GM18520 (cell line): ENCODE measurements around the gene AK4.

Source experiments
- ATAC-seq: cut with Tn5 transposase; IDR thresholded peaks from one replicate; pipeline ENCODE4 v1.9.1; 2021; ENCODE audit not compliant: unreplicated experiment

The AK4 gene

DNA sequence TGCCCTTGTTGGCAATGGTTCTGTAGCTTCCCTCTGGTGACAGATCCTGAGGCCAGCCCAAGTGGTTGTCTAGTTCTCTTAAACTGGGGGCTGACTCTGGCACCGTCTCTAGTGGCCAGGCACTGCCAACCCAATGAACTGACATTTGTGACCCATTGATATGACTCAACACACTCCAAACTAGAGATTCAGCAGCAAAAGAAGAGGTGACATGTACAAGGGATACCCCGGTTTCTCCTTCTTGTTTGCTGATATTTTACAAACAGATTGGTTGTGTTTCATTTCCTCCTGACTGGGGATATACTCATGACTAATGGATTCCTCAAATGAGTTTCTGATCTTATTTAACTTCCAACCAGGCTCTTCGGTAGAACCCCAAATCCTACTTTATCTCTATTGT, 95.5 kb downstream of the AK4 start:
- ATAC-seq = no peak

DNA sequence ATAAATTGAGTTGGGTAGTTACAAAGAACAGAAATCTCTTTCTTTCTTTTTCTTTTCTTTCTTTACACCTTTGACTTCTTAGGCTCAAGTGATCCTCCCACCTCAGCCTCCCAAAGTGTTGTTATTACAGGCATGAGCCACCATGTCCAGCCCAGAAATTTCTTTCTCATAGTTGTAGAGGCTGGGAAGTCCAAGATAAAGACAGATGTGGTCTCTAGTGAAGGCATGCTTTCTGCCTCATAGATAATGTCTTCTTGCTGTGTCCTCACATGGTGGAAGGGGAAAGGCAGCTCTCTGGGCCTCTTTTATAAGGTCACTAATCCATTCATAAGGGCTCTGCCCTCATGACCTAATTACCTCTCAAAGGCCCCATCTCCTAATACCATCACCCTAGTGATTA, 97.3 kb downstream of the AK4 start:
- ATAC-seq = no peak

DNA sequence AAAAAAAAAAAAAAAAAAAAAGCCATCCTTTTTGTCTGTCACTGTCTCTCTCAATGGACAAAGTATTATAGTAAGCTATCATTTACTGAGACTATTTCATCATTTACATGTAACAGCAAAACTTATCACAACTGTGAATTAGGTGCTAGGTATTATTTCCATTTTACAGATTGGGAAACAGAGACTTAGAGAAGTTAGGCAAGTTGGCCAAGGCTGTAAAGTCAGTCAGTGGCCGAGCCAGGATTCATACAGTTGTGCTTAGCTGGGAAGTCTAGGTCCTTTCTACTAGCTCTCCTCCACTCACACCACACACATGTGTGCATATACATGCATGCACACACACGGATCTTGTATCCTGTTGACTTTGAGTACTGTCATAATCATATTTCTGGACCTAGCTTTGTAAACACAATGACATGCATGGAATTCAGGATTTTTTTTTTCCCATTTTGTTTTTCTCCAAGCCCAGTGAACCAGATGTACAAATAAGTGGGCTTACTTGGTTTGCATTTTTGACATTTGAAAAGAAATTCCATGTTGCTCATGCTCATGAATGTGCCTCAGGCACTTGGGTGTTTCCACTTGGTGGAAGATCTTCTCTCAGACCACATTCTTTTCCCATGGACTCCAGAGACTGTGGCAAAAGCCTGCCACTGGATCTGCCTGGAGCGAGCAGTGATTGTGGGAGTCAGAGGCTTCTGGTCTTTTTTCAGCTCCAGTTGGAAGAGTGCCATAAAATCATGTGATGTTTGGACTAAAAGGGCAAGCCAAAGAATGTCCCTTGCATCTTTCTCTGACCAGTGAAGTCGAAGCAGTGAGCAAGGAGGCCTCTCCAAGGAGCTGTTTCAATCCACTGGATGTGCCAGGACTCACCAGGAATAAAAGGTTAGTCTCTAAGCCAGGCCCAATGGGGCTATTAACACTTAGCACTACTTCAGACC, 99.7 kb downstream of the AK4 start:
- no peak for ATAC-seq

DNA sequence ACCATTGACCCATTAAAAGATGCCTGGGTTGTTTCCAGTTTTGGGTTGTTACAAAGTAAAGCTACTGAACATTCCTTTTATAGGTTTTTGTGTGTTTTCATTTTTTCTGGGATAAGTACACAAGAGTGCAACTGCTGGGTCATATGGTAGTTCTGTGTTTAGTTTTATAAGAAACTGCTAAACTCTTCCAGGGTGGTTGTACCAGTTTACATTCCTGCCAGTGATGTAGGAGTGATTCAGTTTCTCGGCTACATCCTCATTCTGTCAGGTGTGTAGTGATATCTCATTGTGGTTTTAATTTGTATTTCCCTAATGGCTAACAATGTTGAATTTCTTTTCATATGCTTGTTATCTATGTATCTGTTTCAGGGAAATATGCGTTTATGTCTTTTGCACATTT, 102.8 kb downstream of the AK4 start:
- no peak for ATAC-seq

DNA sequence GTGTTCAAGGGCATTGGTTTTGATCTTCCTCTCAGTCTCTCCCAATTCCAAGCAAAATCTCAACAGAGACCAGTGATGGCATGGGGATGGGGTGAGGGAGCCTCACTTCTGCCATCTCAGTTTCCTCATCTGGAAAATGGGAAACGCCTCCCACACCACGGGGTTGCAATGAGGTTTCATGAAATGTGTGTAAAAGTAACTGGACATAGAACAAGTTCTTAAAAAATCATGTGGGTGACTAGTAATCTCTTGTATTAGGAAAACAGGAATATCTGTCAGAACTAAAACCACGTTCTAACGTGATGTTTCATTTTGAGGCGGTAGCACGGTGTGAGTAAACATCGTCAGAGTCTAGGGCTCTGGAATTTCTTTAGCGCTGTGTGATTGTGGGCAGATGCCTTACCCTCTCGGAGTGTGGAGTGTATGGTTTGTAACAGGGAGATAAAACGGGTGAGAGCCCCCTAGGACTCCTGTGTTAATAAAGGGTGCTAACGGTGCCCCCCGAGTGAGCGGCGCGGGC, 105.9 kb downstream of the AK4 start:
- peak; percentile 21 for ATAC-seq

DNA sequence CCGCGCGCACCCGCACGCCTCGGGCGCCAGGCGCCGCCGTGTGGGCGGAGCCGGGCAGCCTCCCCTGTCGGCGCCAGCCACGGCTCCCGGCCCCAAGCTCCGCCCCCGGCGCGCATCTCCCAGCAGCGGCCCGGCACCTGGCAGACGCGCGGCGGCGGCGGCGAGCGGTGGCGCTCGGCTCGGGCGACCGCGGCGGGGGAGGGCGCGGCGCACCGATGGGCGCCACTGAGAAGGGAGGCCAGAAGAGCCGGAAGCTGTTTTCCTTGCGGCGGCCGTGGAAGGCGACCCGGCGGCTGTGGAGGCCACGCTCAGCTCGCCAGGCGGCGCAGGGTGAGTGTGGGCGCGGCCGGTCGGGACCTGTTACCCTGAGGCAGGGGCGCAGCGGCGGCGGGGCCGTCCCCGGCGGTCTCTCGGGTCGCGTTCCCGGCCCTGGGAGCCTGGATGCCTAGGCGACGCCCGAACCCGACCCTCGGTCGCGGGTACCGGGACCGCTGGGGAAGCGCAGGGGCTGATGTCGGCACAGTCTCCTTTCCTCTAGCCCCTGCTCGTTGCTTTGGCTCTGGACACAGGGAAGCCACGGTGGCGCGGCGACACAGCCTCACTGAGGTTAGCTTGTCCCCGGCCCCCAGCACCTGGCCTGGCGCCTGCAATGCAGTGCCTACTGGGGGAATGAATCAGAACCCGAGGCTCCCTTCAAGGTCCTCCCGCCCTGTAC, 106.5 kb downstream of the AK4 start:
- peak; percentile 89 for ATAC-seq

DNA sequence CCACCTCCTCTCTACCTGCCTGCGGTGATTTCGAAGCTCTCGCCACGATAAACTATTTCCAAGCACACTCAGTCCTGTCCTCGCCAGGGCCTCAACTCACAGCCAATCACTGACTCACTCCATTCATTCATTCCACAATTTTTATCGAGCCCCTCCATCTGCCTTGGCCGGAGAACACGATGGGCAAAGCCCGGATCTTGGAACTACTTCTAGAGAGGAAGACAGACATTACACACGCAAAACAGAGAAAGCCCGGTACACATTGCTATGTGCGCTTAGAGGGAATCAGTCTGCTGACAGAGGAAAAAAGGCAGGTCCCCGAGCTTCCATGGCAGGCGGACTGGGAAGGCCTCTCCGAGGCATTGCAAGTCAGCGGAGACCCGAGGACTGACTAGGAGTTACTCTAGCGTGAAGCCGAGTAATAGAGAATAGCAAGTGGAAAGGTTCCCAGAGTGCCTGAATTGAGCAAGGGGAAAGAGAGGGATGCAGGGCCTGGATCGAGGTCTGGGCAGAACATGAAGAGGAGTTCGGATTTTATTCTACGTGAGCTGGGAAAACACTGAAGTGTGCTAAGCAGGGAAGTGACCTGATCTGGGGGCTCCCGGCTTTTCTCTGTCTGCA, 107.1 kb downstream of the AK4 start:
- no peak for ATAC-seq

DNA sequence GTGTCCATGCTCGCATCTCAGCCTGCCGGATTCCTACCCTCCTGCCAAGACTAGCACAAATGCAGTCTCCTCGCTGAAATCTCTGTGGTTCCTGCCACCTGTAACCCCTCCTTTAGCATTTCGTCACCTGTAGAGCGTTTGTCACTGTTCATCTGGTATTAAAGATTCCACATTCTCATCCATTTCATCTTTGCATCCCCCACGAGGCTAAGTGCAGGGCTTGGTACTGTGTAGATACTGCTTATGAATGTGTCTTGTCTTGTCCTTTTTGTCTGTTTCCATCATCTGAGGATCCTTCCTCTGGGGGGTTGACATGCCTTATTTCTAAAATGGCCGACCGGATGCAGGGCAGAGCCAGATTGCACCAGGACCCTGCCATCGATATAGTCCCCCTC, 107.7 kb downstream of the AK4 start:
- ATAC-seq = no peak

DNA sequence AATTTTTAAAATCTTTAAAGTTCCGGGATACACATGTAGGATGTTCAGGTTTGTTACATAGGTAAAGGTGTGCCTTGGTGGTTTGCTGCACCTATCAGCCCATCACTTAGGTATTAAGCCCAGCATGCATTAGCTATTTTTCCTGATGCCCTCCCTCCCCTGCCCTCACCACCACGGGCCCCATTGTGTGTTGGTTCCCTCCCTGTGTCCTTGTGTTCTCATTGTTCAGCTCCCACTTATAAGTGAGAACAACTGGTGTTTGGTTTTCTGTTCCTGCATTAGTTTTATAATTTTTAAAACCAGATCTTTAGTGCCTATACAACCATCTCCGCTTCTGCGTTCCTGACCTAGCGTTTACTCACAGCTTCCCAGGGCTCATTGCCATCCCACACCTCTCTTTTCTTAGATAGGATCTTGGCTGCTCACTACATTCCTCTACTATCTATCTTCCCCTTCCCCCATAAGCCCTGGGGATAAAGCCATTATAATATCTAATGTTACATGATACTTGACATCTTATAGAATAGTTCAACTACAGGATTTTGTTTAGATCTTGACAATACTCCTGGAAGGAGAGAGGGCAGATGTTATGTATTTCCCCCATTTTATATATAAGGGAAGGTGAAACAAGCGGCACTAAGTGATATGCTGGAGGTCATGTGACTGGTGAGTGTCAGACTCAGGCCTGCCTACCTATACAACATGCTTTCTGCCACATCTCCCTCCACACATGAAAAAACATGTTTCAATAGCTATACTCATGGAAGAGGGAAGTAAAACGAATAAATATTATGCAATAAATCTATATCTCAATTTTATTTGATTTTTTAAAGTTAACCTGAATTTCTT, 109.1 kb downstream of the AK4 start:
- no peak for ATAC-seq

DNA sequence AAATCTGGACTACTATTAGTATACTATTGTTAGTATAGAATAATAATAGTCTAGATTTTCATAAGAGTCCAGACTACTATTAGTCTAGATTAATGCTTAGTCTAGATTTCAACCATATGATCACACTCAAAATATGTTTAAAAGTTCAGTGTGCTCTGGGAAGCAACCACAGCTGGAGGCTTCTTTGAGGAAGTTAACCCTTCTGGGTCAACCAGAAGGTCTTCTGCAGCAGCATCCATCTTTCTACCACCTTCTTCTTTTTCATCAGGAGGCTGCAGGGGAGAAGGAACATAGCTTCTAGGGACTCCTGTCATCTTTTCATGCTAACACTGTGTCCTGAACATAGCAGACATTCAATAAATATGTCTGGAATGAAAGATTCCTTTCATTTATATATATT, 110.1 kb downstream of the AK4 start:
- no peak for ATAC-seq

DNA sequence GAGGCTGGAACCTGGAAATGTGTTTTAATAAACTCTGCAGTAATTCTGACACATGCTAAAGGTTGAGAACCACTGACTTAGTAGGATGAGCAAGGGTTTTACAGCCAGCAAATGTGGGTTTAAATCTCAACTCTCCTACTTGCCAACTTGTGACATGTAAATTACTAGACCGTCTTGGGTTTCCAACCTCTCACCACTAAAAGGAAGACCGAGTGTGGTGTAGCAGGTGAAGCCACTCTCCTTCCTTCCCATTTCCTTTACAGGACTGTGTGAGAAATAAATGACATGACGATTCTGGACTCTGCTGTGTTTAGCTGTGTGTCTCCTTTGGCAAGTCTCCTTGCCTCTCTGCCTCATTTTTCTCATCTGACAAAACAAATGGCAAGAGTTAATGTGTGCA, 111.8 kb downstream of the AK4 start:
- no peak for ATAC-seq

DNA sequence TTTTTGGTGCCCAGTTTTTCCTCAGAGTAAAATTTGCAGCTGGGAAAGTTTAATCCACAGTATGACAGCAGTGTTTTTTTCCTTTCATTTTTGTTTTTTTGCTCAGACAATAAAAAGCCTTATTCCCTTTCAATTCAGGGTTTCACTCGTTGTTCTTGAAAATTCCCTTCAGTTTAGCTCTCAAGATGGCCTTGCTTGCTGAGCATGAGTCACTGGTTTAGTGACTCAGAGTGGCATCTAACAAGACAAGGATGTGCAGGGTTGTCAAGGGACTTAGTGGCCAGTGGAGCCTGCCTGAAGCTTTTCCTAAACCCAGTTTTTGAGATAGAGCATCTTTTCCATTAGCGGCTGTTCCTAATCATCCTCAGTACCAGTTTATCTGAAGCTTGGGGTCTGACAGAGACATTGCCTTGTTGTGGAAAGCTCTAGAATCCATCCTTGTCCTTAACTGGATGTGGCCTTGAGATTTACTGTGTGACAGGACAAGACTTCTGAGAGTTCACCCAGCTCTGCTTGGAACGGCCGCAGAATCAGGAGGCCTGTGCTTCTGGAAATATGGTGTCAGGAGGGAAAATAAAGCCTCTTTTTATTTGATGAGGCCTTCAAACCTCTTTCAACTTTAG, 113.0 kb downstream of the AK4 start:
- ATAC-seq = peak; percentile 39

DNA sequence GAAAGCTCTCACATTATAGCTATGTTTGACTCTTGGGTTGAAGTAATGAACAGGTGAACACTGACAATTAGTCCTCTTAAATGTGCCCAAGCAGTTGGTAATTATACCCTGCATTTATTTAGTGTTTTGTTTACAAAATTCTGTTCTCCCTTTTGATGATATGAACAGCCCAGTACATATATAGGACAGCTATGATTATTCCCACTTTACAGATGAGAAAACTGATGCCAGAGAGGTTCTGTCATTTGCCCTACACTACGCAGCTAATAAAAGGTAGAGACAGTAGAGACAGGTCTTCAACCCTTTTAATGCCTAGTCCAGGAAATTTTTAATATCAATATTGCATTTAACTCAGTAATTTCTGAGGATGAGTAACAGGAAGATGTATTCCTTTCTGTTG, 115.3 kb downstream of the AK4 start:
- ATAC-seq = no peak

DNA sequence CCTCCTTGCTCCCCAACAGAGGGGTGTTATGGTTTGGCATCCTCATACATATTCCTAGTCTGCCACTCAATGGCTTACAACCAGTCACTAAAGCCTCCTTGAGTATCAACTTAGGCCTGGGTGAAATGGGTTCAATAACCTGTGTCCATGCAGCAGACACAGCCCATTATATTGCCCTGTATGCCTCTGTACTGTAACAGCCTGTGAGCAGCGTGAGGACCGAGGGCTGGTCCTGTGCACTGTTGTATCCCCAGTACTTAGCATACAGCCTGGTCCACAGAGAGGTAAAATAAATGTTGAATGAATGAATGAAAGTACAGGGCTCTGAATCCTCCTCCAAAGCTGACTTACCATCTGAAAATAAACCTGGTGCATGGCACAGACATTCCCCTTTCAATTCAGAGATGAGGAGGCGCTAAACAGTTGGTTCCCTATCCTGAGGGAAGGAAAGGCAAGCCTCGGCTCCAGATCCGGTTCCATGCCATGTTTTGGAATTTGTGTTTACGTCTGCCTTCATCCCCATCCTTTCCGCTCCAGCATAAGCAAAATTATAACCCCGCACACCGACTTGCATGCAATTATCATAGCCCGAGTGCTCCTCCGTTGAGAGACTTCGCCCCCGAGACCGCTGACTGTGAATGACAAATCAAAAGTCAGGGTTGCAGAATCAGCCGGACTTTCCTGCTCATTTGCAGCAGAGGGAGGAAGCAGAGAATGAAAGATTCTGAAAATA, 116.4 kb downstream of the AK4 start:
- no peak for ATAC-seq

DNA sequence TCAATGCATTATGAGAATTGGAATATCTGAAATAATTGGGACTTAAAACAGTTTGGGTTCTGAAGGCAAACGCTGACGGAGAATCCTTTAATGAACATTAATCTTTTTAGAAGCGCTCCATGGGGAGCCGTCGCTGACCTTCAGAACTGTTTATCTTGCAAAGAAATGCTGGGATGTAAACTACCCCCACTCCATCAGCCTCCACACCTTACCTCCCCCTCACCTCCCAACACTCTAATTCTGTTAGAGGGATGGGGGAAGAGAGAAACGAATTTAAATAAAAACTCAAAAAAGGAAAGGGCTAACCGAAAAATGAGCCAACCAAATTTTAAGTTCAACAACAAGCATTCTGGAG, 117.3 kb downstream of the AK4 start:
- ATAC-seq = no peak

DNA sequence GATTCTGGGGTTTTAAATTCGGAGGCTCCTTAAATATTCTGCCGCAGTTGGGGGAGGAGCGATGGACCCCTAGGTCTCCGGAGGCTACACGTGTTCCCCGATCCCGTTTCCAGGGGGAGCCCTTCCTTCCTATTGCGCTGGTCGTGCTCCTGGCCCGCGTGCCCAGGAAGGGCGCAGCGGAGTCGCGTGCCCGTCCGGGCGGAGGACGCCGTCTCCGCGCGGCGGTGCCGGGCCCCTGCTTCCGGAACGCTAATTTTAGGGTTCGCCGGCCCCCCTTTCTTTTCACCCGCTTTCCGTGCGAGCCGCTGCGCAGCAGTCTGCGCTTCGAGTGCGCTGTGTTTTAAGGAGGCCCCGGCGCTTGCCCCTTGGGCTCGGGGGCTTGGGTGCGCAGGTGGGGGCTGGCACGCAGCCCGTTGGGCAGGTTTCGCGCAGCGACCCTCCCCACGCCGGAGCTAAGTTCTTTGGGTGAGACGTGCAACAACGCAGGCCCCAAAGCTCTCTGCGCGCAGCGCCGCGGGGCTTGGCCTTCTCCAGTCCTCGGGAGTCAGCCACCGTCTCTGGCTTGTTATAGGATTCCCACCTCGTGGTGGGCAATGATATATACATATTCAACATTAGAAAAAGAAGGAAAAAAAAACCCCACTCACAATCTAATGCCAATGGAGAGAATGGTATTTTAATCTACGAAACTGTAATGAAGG, 117.8 kb downstream of the AK4 start:
- no peak for ATAC-seq

DNA sequence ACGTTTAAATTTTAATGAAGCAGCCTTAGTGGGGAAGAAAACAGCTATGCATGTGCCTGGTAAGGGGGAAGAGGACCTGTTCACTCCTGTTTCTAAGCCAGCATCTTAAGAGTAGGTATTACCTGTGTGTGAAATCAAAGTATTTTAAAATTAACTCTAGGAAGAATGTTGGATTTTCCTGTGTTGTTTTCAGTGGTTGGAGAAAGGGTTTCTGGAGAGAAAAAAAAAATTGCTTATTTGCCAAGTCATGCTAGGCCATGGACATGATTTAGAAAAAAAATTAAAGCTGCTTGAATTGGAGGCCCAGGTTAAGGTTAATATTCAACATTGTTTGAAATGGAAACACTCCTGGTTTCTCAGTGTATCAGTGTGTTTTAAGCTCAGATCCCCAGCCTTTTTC, 118.5 kb downstream of the AK4 start:
- no peak for ATAC-seq

DNA sequence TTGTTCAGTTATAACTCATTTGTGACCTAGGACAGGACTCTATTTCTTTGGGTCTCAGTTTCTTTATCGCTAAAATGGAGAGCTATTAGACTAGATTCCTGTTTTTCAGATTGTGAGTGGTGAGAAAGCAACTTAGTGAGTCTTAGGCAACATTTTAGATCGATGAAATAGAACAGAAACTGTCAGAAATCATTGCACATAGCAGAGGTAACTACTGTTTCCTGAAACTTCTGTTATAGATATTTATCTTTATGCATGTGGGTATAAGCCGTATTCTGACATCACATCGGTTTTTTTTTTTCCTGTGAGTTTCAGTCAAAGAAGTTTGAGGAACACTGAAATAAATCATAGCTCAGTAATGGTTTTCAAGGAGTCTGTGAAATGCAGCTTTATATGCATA, 119.3 kb downstream of the AK4 start:
- no peak for ATAC-seq

DNA sequence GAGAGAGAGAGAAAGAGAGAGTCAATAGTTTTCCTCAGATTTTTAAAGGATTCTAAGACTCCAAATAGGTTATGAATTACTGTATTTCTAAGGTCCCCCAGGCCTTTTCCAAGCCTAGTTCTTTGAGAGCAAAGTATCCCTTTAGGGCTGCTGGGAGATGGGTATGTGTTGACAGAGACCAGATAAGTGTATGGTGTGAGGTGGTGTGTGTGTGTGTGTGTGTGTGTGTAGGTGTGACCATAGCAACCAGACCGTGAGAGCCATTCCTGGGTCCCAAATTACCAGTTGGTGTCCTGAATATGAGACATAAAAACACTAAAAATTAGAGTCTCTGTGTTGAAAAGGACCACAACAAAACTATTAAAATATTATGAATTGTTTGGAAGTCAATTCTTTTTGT, 119.7 kb downstream of the AK4 start:
- no peak for ATAC-seq
